Activated CD4-positive, alpha-beta T cell treated with anti-CD3 and anti-CD28 coated beads, Interleukin-2, amount 50 U/mL, for 4 hours (primary cell): ENCODE results near the gene CORO7.

Source experiments
- DNase-seq, 2 experiments: peaks; one replicate each; pipeline ENCODE4 v3.0.0-alpha.2; 2020

The CORO7 gene

DNA sequence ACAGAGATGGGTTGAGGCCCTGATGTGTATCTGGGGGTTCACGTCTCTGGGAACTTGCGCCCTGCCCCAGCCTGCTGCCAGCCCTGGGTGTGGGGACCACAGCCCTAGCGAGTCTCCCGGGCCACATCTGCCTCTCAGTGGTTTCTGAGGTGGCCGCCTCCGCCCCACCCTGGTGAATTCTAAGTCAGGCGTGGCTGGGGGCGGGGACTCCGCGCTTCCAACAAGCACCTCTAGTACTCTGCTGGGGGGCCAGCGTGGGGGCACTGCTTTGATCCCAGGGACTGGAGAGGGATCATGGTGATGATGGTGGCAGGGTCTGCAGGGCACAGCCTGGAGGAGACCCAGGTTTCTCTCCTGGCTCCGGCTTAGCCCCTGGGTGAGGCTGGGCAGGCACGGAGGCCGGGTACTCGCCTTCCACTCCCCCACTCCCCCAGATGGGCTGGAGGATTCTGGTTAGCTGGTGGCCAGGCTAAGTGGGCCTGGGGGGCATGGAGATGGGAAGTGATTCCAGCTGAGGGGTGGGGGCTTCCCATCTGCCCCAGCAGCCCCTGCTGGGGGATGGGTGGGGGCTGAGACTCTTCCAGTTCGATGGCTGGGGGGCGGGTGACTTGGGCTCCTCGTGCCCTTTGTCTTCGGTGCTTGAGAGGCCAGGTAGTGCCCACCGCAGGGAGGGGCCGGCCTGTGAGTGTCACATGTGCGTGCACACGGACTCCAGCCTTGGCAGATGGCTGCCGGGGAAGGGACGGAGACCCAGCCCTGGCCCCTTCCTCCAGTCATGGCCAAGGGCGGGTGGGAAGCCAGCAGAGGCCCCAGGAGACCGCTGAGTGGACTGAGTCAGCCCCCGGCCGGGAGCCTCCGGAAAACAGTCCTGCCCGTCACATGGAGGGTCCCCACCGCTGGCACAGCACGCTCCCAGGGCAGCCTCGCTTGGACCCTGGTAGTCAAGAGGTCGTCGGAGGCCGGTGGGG lies 96.7 kb downstream of the CORO7 start:
- peak; percentile 37 to 44 for DNase-seq

DNA sequence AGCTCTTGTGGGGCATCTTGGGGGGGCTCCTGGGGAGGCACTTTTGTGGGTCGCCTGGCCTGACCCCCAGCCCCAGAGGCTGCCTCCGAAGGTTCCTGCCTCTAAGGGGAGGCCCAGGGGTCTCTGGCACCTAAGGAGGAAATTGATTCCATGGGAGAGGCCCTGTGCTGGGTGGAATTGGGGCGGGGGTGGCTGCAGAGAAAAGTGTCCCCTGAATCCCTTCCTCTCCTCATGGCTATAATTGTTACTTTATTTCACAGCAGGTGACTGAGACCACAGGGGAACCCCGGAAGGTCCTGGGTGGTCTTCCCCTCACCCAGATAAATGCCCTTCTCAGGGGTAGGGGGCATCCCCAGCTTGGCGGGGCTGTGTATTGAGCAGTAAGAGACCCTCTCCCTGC lies 97.4 kb downstream of the CORO7 start:
- no peak for DNase-seq

DNA sequence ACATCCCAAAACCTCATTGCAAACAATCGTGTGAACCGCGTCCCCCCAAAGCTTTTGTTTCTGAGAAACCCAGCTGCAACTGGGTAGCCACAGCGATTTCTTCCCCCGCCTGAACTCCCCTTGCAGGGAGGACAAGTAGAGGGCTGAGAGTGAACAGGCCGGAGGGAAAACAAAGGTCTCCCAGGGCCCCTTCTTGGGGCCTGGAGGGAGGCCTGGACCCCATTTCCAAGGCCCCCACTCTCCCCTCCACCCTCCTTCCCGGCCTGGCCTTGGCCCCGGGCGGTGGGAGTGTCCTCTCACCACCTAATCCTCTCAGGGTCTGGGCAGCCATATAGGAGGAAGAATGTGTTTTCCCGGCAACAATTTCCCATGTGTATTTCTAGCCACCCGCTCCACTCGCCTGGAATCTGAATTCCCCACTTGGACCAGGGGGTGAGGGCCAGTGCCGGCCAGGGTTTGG lies 97.9 kb downstream of the CORO7 start:
- no peak for DNase-seq

DNA sequence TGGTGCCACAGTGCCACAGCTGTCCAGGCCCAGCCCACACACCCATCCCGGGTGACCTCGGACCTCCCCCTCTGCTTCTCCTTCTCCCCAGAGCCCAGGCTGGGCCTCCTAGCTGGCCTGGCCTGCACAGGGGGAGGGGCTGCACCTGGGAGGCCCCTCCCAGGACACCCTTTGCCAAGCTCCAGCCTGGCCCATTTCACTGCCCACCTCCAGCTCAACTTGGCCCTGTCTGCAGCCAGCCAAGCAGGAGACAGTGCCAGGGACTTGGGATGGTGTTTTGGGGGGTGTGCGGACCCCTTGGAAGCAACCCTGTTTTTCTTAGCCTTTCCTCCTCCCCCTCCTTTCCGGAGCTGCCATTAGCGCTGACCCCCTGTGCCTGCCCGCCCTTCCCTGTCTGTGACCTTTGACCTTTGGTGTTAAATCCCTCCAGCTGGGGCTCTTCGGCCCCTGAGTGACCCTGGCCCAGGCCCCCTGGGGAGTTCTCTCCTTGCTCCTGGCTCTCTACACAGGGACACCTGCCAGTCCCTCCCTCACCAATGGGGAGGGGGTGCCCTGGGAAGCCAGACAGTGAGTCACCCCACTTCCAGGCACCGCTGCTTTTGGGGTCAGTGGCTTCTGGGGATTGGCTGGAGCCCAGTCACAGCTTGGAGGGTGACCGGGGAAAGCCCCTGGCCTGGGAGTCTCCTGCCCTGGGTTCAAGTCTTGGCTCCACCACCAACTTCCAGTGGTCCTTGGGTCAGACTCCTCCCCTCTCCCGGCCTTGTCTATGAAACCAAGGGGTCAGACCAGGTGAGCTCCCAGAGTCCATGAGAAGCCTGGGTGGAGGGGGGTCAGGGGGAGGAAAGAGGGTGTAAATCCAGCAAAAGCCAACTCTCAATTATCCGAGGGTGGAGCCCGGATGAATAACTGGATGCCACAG lies 98.6 kb downstream of the CORO7 start:
- no peak for DNase-seq

DNA sequence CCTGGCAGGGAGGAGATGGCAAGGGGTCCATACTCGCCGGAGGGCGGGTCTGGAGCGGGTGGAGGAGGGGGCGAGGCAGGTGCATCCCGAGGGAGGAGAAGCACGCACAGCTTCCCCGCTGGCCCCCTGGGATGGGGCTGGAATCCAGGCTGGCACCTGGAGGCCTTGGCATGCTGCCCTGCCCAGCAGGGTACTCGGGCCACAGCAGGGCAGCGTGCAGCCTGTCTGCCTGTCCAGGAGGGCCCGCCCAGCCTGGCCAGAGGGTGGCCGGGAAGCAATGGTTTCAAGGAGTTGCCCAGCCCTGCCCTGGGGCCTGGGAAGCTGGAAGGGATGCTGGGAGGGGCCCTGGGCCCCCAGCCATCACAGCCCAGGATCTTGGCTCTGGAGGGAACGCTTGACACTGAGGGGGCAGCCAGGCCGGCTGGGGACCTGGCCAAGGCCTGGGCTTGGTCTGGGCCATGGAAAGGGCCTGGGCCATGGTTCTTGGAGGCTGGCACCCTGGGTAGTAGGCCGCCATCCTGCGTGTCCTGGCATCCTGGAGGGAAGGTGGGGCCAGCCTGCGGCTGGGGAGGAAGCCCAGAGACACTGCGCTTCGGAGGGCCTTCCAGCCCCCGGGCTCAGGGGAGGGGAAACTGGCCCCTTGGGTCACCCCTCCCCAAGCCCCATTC lies 99.4 kb downstream of the CORO7 start:
- no peak for DNase-seq

DNA sequence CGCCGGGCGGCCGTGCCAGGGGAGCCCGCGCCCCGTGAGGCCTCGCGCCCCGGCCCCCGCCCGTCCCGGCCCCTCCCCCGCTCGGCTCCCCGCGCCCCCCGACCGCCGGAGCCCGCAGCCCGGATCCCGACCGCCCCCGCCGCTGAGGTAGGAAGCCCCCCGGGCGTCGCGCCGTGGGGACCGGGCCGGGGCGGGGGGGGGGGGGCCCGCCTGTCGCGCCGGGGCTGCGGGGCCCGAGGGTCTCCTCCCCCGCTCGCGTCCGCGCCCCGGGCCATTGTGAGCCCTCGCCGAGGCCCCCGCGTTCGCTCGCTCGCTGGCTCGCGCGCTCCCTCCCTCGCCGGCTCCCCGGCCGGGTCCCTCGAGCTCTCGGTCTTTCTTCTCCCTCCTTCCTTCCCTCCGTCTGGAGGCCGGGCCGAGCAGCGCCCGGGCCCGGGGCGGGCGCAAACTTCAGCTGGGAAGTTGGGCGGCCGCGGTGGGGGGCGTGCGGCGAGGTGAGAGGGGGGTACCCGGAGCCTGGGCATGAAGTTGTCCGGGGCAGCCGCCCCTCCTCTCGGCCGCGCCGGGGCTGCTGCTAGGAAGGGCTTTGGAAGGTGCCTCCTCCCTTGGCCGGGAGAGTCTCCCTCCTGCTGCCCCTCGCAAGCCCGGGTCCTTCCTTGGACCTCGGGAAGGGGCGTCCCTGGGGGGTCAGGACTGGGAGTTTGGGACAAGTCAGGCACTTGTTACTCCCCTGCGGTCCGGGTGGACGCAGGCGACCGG lies 100.1 kb downstream of the CORO7 start:
- no peak for DNase-seq

DNA sequence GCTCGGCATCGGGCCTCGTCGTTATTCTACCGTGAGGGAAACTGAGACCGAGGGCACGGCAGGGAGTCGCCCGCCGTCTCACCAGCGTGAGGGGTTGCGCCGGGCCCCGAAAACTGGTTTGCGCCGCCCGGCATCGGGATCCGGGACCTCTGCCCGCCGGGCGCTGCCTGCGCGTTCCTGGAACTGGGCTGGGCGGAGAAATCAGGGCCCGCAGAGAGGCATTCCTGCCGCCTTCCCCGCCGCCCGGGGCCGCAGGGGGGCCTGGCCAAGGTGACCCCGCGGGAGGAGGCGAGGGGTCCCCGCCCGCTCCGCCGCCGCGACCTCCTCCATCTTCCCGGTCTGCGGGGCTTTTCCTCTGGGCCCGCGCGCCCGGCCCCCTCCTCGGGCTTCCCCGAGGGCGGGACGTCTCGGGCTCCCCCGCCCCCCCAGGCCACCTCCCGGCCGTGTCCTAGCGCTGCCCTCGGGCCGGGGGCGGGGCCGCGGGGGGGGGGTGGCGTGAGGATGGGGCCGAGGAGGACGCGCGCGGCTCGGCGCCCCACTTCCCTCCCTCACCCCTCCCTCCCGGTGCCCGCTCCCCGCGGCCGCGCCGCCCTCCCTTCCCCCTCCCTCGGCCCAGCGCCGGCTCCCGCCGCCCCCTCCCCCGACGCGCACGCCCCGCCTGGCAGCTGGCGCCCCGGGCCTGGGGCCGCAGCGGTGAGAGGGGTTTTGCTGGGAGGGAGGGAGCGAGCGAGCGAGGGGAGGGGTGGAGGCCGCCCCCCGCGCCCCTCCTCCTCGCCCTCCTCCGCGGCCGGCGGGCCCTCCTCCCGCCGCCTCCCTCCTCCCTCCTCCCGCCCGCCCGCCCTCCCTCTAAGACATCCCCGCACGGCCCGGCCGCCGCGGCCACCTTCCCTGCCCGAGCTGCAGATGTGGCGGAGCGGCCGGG lies 100.9 kb downstream of the CORO7 start, which contains the start of gene GLIS2:
GLIS2 (plus strand) TSS at position 882 of the 922 bp plus-strand sequence. CDS start 16,214 bp downstream, outside the sequence.
- DNase-seq, result no peak

DNA sequence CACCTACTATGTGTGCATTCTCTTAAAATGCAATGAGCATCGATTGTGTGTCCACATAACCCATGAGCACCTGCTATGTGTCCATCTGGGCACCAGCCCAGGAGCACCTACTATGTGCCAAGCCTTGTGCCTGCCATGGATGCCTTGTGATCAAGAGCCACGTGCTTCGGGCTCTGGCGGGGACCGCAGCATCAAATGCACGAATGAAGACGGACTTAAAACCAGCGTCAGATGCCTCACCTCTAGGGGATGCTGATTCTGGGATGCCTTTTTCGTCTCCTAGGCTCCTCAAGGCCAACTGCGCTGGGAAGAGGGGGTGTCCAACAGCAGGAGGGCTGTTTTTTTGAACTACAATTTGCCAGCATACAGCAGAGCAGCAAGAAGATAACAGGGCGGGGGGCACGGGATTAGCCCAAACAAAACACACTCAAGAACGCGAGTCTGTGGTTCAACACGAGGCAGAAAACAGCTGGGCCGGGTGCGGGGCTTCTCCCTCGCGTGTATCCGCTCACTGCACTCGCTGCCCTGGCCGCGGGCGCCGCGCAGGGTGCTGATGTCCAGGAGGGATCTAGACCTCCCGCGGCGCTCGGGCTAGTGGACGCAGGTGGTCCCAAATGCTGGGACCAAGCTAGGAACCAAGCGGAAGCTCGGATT lies 101.7 kb downstream of the CORO7 start:
- peak in 1 of 2 experiments; percentile 17 for DNase-seq

DNA sequence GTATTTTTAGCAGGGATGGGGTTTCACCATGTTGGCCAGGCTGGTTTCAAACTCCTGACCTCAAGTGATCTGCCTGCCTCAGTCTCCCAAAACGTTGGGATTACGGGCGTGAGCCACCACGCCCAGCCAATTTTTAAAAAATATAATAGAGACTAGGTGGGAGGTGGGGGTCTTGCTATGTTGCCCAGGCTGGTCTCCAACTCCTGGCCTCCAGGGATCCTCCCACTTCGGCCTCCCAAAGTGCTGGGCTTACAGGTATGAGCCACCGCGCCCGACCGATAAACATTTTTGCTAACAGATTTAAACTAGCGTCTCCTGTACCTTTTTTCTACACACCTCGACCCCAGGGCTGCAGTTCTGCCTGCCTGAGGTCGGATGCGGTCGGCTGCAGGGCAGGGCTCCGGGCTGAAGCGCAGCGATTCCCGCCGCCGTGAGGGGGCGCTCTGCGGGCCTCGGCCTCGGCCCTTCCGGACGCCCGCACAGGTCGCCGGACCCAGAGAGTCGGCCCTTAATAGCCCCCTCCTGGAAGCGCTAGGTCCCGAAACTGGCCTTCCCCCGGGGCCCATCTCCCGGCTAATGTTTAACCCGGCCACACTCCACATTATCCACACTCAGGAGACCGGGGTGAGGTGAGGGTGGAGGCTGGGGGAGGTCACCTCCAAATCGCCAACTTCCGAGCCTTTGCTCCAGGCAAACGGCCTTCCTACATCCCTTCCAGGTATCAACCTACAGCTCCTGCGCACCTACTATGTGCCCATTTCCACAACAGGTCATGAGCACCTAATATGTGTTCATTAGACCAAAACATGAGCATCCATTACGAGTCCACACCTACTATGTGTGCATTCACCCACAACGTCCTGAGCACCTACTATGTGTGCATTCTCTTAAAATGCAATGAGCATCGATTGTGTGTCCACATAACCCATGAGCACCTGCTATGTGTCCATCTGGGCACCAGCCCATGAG lies 102.5 kb downstream of the CORO7 start:
- no peak for DNase-seq

DNA sequence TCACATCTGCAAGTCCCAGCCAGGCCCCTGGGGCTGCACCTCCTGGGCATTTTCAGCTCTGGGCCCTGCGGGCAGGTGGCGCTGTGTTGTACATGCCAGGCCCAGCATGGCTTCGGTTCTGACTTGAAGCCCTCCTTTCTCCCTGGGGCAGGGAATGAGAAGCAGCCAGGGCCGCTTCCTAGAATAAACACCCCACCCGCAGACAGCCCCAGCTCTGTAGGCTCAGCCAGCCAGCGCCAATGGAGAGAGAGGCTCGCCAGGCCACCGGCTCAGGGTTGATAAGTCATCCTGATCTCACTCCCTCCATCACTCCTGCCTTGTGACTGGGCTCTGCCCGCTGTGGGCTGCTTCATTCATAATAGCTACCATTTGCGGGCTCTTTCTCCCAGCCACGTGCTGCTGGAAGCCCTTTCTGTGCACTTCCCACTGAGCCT lies 106.5 kb downstream of the CORO7 start:
- peak; percentile 45 to 49 for DNase-seq

DNA sequence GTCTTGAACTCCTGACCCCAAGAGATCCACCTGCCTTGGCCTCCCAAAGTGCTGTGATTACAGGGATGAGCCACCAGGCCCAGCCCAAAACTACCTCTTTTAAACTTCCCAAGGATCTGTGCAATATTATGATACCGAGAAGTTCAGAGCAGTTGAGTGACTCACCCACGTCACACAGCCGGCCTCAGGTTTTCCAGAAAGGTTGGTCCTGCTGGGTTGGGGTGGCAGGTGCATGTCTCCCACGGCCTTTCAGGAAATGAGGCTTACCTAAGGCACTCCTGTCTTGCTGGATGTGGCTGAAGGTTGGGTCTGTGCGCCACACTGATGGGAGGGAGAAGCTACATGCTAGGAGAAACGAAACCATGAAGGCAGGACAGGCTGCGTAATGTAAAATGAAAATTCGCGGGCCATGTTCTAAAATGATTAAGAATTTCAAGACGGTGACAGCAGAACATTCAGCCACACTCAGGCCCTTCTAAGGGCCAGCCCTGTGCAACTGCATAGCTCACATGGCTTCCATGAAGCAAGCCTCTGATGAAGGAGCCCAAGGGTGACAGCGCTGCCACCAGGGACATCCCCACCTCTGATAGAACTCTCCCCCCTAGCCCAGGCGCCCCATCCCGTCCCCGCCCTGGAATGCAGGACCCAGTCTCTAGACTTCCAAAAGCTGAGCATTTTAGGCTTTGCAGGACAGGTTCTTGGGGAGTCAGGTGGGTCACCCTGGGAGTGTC lies 107.1 kb downstream of the CORO7 start:
- no peak for DNase-seq

DNA sequence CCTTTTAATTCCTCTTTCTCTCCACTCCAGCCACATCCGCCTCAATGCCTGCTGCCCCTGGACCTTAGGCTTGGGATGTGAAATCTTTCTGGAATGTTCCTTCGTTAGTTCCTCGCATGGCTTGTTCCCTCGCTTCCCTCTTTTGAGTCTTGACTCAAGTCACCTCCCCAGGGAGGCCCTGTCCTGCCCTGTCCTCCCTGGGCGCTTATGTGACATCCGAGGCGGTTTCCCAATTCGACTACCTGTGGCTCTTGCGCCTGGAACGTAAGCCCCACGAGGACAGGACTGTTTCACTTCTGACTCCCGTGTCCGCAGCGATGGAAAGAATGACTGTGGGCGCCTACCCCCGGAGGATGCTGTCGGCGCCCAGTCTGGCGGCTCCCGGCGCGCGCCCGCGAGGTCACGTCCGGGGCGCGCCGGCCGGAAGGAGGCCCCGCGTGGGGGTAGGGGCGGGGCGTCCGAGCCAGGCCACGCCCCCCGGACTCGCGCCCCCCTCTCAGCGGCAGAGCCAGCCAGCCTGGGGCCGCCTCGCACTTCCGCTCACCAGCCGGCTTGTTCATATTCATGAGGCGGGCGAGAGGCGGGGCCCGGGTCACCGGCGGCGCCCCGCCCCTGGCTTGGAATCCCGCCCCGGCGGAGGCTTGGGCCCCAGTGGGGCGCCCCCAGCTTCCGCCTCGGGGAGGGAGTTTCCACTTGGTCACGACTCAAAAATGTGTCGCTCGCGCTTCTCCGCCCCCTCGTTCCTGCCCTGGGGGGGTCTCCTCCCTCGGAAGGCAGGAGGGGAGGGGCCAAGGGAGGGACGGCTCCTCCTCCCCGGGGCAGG lies 109.0 kb downstream of the CORO7 start:
- peak; percentile 92 to 95 for DNase-seq

DNA sequence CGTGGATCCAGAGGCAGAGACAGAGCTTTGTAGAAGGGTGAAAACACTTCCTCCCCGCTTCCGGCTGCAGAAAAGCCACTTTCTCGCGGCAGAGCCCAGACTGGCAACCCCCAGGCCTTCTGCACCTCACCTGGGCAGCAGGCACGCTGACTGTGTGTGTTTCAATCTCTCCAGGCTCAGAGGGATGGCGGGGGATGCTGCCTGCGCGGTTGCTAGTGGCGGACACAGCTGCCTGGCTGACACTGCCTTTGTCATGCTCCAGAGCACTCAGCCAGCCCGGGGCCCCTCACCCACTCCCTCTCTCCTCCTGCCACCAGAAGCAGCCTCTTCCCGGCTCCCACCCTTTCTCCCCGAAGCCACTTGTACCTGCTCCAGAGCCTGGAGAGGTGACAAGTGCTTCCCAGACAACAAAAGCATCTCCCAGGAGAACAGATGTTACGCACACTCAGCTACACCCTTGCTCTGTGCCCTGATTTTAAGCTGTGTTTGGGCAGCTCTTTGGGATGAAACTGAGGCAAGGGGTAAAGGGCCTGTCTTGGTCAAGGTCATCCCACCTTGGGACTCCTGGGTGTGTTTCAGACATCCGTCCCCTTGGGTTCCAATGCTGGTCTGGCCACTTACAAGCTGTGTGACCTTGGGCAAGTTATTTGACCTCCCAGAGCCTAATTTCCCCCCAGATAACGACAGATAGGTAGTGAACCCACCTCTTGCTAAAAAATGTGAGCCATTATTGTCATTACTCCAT lies 109.8 kb downstream of the CORO7 start:
- peak; percentile 28 to 41 for DNase-seq
